NCI-H526 treated with DMSO at 0.1 percent for 48 hours (cell line): ENCODE measurements around the gene ADAMTS7.
"Not testable (repeated sequence)": the region's sequence is repeated elsewhere in the genome, so short reads cannot be mapped to it uniquely, and the experiment has no call there.

ENCODE experiments used
- DNase-seq: peaks from one replicate; lab custom pipeline; 2025; lab: John Stamatoyannopoulos, UW

Gene ADAMTS7

GRCh38 chr15:78766041-78766440 lies 45.2 kb downstream of the ADAMTS7 start:
- DNase-seq, result no peak

- DNase-seq, result not testable (repeated sequence)
Measured at GRCh38 chr15:78765154-78765860, 46.0 kb downstream of the ADAMTS7 start.

GRCh38 chr15:78764340-78765153 lies 46.7 kb downstream of the ADAMTS7 start:
- not testable (repeated sequence) for DNase-seq

GRCh38 chr15:78763796-78764241 lies 47.4 kb downstream of the ADAMTS7 start:
- no peak for DNase-seq

GRCh38 chr15:78762985-78763795 lies 48.1 kb downstream of the ADAMTS7 start:
- no peak for DNase-seq

GRCh38 chr15:78762386-78762961 lies 48.8 kb downstream of the ADAMTS7 start:
- not testable (repeated sequence) for DNase-seq

GRCh38 chr15:78761891-78762385 lies 49.3 kb downstream of the ADAMTS7 start:
- no peak for DNase-seq

- DNase-seq, result not testable (repeated sequence)
Measured at GRCh38 chr15:78761475-78761874, 49.8 kb downstream of the ADAMTS7 start.

- DNase-seq, result no peak
Measured at GRCh38 chr15:78761020-78761419, 50.2 kb downstream of the ADAMTS7 start.

- not testable (repeated sequence) for DNase-seq
Measured at GRCh38 chr15:78760091-78760882, 51.0 kb downstream of the ADAMTS7 start.

- not testable (repeated sequence) for DNase-seq
Measured at GRCh38 chr15:78759361-78759998, 51.8 kb downstream of the ADAMTS7 start.

- DNase-seq, result not testable (repeated sequence)
Measured at GRCh38 chr15:78758486-78759200, 52.6 kb downstream of the ADAMTS7 start.

GRCh38 chr15:78758084-78758483 lies 53.2 kb downstream of the ADAMTS7 start:
- not testable (repeated sequence) for DNase-seq

- no peak for DNase-seq
Measured at GRCh38 chr15:78757636-78757905, 53.7 kb downstream of the ADAMTS7 start.

GRCh38 chr15:78756781-78757635 lies 54.3 kb downstream of the ADAMTS7 start:
- not testable (repeated sequence) for DNase-seq

- DNase-seq, result not testable (repeated sequence)
Measured at GRCh38 chr15:78755900-78756591, 55.2 kb downstream of the ADAMTS7 start.

GRCh38 chr15:78754637-78755280 lies 56.5 kb downstream of the ADAMTS7 start:
- DNase-seq, result not testable (repeated sequence)
